ENCODE measurements around the gene TIMM17A. TPM values are rescaled to one million over a fixed set of nuclear protein-coding genes. Genes with fewer than 3 reads are reported as not detected.

The TIMM17A gene
- 54.0 TPM for total RNA-seq

DNA sequence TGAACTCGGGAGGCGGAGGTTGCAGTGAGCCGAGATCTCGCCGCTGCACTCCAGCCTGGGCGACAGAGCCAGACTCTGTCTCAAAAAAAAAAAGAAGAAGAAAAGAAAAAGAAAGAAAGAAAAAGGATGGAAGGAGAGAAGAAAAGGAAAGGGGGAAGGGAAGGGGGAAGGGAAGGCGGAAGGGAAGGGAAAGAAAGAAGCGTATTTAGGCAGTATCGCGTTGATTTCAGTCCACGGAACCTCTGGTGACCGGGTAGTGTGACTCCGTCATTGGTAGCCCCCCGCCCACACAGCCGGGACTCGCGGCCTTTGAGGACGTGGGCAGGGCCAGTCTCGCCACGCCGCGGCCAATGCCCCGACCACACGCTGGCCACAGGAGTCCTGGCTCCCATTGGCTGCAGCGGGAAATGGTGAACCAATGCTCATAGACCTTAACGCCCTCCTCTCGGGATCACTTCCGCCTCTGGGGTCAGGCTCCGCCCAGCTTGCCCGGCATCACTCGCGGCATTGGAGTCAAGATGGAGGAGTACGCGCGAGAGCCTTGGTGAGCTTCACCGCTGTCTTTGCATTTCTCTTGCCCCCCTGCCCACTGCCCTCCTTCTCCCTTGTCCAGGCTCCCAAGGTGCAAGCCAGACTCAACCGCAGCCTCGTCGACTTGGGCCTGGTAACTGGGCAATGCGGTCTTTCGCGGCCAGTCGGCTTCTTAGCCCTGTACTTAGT lies at the start of gene TIMM17A:
Gene TIMM17A, plus strand, starts transcription at position 495 of the 720 bp plus-strand sequence. Its CDS starts 24 bp downstream, at position 519.
- peak; percentile 96 for DNase-seq

GRCh38 chr1:201906336-201906735 lies 49.0 kb upstream of the TIMM17A start:
- DNase-seq = no peak

- no peak for DNase-seq
Observed at GRCh38 chr1:201907621-201908020, 47.7 kb upstream of the TIMM17A start.

GRCh38 chr1:201911826-201912571 lies 43.3 kb upstream of the TIMM17A start:
- no peak for DNase-seq

DNA sequence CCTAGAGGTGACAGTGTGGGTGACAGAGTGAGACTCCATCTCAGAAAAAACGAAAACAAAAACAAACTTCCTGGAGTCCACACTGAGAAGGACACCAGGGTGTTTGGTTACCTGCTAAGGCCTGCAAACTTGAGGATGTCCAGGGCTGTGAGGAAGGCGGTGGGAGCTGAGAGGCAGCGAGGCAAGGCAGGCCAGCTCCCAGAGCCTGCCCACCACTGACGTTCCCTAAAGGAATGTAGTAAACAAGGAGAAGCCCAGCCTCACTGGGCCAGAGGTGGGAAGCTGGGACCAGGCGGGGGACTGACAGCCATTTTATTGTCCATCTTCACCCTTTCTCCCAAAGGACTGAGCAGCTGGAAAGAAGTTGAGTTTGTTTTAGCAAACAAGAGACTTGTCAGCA lies 42.5 kb upstream of the TIMM17A start:
- DNase-seq = no peak

DNA sequence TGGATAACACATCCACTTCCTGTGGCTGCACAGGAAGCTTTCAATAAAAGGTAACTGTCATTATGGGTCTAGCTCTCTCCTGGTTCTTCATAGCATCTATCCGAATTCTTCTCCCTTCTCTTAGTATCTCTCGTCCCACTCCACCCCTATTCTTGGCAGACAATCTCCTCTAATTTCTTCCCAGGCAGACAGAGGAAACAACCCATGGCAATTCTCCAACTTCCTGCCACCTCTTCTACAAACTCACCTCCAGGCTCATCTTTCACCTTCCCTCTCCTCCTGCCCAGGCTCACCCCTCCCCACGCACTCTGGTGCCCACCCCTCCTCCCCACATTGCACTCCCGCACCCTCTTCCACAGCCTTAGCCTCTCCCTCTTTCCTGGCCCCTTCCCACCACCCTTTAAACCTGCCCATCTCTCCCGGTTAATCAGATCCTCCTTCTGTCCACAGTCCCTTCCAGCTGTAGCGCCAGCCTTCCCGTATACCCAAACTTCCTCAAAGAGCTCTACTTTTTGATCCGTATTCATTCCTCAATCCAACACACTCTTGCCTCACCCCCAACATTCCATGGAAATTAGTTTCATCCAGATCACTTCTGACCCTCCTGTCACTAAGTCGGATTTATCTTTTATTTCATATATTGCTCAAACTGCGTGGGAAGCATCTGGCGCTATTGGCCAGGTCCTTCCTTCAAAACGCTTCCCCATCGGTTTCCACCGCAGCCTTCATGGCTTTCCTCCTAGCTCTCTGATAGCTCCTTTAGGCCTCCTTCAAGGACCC lies 40.7 kb upstream of the TIMM17A start:
- DNase-seq = no peak

GRCh38 chr1:201916649-201917249 lies 38.6 kb upstream of the TIMM17A start:
- no peak for DNase-seq

DNA sequence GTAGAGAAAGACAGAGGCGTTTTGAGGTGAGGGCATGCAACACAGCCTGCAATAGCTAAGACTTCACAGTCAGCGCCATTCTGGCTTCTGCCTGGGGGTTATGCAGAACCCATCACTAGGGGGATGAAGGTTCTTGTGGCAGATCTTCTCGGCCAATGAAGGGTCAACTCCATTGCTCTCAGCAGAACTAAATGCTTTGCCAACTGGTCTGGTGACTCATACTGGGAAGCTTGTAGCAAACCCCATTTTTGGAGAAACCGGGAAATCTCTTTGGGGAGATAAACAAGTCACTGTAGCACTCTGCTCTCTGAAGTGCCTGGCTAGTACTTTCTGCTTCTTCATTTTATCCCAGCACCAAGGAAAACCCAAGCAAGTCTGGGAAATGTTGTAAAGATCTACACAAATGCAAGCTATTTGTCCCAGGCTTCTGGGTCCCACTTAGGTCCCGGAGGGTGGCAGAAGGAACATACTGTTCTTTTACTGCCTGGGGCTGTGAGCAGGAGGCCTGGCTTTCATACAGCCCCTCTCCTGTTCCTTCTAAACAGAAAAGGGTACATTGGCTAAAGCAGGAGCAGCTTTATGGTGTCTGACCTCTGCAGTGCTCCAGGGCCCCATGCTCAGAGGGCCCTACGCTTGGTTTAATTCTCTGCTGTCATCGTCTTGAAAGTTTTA lies 37.8 kb upstream of the TIMM17A start:
- no peak for DNase-seq

- DNase-seq = no peak
Observed at GRCh38 chr1:201918343-201918742, 37.0 kb upstream of the TIMM17A start.

DNA sequence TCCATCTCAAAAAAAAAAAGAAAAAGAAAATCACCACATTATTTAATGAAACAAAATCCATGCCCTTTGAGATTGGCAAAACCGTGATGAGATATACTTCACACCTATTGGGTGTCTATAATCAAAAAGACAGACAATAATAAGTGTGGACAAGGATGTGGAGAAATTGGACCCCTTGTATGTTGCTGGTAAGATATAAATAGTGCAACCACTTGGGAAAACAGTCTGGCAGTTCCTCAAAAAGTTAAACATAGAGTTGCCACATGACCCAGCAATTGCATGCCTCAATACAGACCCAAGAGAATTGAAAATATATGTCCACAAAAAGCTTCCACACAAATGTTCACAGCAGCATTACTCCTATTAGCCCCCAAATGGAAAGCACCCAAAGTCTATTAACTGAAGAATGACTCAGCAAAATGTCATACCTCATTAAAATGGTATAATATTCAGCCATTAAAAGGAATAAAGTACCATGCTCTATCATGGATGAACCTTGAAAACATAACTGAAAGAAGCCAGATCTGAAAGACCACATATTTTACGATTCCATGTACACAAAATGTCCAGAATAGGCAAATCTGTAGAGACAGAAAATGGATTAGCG lies 33.2 kb upstream of the TIMM17A start:
- DNase-seq = no peak

DNA sequence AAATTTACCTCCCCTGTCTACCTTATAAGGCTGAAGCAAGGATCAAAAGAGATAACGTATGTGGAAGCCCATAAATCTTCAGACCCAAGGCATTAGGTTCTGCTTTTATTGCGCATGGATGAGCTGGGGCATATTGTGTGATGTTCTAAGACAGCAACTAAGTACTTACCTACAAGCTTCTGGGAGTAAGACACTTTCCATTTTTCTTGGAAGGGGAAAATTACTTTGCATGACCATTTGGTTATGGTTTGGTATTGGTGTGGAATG lies 30.1 kb upstream of the TIMM17A start:
- no peak for DNase-seq

GRCh38 chr1:201925981-201926645 lies 29.2 kb upstream of the TIMM17A start:
- DNase-seq = no peak

GRCh38 chr1:201928266-201928665 lies 27.0 kb upstream of the TIMM17A start:
- DNase-seq = no peak

DNA sequence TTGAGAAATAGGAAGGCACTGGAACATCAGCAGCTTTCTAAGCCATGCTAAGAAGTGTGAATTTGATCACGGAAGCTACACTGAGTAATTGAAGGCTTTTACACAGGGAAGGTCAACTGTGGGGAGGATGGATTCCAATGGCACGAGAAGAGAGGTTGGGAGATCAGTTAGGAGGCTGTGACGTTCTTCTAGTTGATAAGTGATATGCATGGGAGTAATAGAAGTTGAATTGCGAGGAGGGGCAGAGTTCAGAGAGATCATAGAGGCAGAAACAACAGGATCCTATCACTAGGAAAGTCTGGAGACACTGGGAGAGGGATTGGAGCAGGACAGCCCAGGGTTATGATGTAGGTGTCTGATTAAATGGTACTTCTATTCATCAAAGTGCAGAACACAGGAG lies 25.2 kb upstream of the TIMM17A start:
- DNase-seq = no peak

- DNase-seq = no peak
Observed at GRCh38 chr1:201930803-201931202, 24.5 kb upstream of the TIMM17A start.

- no peak for DNase-seq
Observed at GRCh38 chr1:201933840-201934430, 21.4 kb upstream of the TIMM17A start.

DNA sequence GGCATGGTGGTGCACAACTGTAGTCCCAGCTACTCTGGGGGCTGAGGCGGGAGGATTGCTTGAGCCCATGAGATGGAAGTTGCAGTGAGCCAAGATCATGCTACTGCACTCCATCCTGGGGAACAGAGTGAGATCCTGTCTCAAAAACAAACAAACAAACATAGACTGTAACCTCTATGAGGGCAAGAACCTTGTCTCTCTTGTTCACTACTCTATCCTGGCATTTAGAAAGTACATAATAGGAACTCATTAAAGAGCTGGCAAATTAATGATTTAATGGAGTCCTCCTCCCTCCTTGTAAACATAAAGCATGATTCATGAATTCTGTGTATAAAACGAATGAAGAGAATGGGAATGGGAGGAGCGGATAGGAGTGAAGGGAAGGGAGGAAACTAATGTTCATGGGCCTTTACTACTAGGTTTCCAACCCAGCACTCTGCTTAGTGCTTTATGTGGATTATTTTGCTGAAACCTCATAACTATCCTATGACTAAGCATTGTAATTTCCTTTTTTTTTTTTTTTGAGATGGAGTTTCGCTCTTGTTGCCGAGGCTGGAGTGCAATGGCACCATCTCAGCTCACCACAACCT lies 17.6 kb upstream of the TIMM17A start:
- DNase-seq = no peak

GRCh38 chr1:201938440-201939035 lies 16.8 kb upstream of the TIMM17A start:
- no peak for DNase-seq

DNA sequence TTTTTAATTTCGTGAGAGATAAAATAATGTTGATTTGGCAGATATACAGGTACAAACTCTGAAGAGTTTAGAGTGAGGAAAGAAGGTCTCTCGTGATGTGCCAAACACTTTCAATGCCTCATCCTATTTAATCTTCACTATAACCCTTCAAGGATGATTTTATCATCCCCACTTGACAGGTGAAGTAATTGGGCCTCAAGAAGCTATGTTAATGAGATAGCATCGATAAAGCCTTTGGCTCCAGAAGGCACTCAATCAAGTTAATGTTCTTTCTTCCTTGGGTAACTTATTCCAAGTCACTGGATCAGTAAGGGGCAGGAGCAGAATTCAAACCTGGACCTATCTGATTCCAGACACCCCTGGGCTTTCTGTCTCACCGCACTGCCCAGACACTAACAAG lies 16.2 kb upstream of the TIMM17A start:
- DNase-seq = no peak

- DNase-seq = no peak
Observed at GRCh38 chr1:201939574-201939973, 15.7 kb upstream of the TIMM17A start.

Data from occipital lobe (tissue), 2 donors.